Cerebellar cortex (tissue), 1 donor: ENCODE measurements around the gene MEAK7.

ENCODE experiments used
- DNase-seq: peaks from one replicate; pipeline ENCODE4 v3.0.0-alpha.2; 2015; ENCODE audit warnings: low spot score

Gene MEAK7

GRCh38 chr16:84466692-84467091 is 37.8 kb downstream of the MEAK7 start:
- DNase-seq: no peak

DNA sequence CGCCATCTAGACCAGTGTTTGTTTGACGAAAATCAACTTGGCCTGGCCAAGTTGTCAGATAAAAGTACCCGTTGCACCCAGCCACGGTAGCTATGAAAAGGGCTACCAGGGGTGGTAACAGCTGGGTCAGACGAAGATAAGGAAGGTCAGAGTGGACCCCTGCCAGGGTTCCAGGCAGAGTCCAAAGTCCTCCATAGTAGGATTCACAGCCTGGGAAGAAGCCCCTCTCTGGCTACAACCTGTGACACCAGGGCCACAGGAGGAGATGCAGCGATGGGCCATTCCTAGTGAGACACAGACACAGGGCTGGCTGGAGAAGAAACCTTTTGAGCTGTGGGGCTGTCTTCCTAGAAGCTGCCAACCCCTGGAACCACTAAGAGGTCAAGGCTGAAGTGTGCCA is 39.3 kb downstream of the MEAK7 start:
- DNase-seq: no peak

DNA sequence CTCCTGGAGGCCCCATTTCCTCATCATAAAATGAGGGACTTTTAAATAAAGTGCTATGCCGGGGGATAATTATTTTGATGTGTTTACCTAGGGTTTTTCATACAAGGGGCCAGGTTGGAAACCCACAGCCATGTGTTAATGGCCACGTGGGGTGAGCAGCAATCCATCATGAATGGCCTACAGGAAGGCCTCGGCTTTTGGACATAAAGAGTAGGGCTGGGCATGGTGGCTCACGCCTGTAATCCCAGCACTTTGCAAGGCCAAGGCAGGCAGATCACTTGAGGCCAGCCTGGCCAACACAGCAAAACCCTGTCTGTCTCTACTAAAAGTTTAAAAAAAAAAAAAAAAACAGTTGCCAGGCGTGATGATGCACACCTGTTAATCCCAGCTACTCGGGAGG is 40.3 kb downstream of the MEAK7 start:
- DNase-seq: no peak

GRCh38 chr16:84463221-84463620 is 41.2 kb downstream of the MEAK7 start:
- DNase-seq: no peak

- no peak for DNase-seq
These were observed 41.9 kb downstream of the MEAK7 start for GRCh38 chr16:84462296-84463210.

DNA sequence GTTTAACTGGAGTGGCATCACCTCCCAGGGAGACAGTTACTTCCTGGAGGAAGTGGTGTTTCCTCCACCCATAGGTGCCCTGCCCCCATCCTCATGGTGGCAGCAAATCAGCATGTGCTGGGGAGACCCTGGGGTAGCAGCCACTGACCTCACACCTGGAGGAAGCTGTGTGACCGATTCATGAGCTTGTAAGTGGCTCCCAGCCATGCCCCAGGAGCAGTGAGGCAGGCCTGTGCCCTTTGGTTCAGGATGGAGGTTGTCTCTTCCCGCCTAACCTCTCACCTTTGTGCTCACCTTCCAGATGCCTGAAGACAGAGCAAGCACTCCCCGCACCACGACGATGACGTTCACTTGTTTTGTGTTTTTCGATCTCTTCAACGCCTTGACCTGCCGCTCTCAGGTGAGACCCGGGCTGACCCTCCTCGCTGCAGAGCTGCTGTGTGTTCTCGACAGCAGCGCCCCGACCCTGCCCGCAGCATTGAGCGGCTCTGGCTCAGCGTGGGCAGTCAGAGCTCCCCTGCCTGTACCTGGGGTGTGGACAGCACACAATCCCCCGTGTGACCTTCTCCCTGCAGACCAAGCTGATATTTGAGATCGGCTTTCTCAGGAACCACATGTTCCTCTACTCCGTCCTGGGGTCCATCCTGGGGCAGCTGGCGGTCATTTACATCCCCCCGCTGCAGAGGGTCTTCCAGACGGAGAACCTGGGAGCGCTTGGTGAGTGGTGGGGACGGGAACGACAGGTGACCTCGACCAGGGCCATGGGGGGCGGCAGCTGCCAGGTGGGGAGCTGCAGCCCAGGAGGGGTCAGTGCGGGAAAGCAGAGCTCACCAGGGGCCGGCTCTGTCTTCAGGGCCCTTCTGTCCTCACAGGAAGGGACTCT is 42.8 kb downstream of the MEAK7 start:
- DNase-seq: no peak

GRCh38 chr16:84461029-84461412 is 43.4 kb downstream of the MEAK7 start:
- no peak for DNase-seq

DNA sequence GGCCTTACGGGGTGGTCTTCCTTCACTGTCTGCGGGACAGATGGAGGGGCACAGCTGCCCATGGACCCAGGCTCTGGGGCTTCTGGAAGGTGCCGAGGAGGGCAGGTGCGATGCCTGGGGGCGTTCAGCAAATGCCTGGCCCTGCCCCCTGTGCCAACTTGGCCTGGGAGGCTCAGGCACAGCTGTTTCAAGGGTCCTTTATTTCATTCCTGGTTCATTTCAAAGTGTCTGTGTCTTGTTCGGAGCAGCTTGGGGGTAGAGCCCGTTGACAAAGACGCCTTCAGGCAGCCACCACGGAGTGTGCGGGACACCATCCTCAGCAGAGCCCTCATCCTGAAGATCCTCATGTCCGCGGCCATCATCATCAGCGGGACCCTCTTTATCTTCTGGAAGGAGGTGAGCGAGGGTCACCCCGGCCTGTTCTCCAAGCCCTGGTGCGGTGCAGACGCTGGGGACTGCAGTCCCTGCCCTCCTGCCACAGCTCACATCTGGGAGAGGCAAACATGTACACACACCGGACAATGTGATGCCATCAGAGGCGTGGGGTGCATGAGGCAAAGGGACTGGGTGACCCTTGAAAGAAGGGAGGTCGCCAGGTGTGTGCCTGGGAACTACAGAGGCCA is 43.9 kb downstream of the MEAK7 start:
- DNase-seq: no peak

- no peak for DNase-seq
These were observed 44.5 kb downstream of the MEAK7 start for GRCh38 chr16:84459941-84460405.

- DNase-seq: no peak
These were observed 44.9 kb downstream of the MEAK7 start for GRCh38 chr16:84459533-84459894.

- no peak for DNase-seq
These were observed 45.6 kb downstream of the MEAK7 start for GRCh38 chr16:84458606-84459532.

GRCh38 chr16:84455031-84455430 is 49.4 kb downstream of the MEAK7 start:
- no peak for DNase-seq
